Activated CD8-positive, alpha-beta memory T cell treated with anti-CD3 and anti-CD28 coated beads for 36 hours (primary cell): ENCODE results near the gene SNRPN. TPM values are rescaled to one million over a fixed set of nuclear protein-coding genes. Genes with fewer than 3 reads are reported as not detected.
"Not testable (repeated sequence)": the region's sequence is repeated elsewhere in the genome, so short reads cannot be mapped to it uniquely, and the experiment has no call there.

ENCODE experiments used
- CTCF ChIA-PET: fragments of 350-600 bp; sonication (Branson Sonifier 250); formaldehyde crosslinking; loops from one replicate; lab custom pipeline; 2021; ENCODE audit warnings: antibody characterized with exemption; lab: Charles Lee
- POLR2A ChIA-PET: fragments of 350-600 bp; sonication (Branson Sonifier 250); formaldehyde crosslinking; loops from one replicate; lab custom pipeline; 2021; ENCODE audit warnings: antibody characterized with exemption; lab: Charles Lee
- total RNA-seq, 2 experiments: library from RNA; stranded (reverse); gene quantifications; one replicate each; pipeline ENCODE4 v1.2.3, GENCODE V29; 2021

The SNRPN gene
- total RNA-seq, 2 experiments from 2014 or later, result 43.6 to 45.4 TPM

- ChIA-PET POLR2A (no interaction called here), CTCF (no interaction called here)
Observed at GRCh38 chr15:24962880-24963279, 8.1 kb downstream of the SNRPN start.

- POLR2A ChIA-PET, result no interaction called here
- CTCF ChIA-PET, result no interaction called here
Observed at GRCh38 chr15:24966364-24967103, 11.7 kb downstream of the SNRPN start.

- POLR2A ChIA-PET, result no interaction called here
Observed at GRCh38 chr15:24971052-24971451, 16.3 kb downstream of the SNRPN start.

GRCh38 chr15:24971772-24972171, 17.0 kb downstream of the SNRPN start:
- ChIA-PET CTCF (no interaction called here), POLR2A (no interaction called here)

More at GRCh38 chr15:24971052-24971451, 16.3 kb downstream of the SNRPN start:
- CTCF ChIA-PET, result no interaction called here

- POLR2A ChIA-PET, CTCF ChIA-PET: not testable (repeated sequence)
Observed at GRCh38 chr15:24972707-24973106, 17.9 kb downstream of the SNRPN start.

- POLR2A ChIA-PET, result no interaction called here
- CTCF ChIA-PET, result no interaction called here
Observed at GRCh38 chr15:24976932-24977331, 22.1 kb downstream of the SNRPN start.

GRCh38 chr15:24977686-24978085, 22.9 kb downstream of the SNRPN start:
- POLR2A ChIA-PET, result no interaction called here
- CTCF ChIA-PET, result no interaction called here

GRCh38 chr15:24985224-24985623, 30.4 kb downstream of the SNRPN start:
- ChIA-PET POLR2A (no interaction called here), CTCF (interaction anchor here (0.7 kb wide), 1 partner anchor 176 kb away, joined by 3 read pairs; no protein-coding TSS in a partner anchor)

- POLR2A ChIA-PET, result no interaction called here
- CTCF ChIA-PET, result no interaction called here
Observed at GRCh38 chr15:24986653-24987052, 31.9 kb downstream of the SNRPN start.

GRCh38 chr15:25019434-25019833, 64.6 kb downstream of the SNRPN start:
- CTCF ChIA-PET, result no interaction called here

GRCh38 chr15:25022233-25022632, 67.4 kb downstream of the SNRPN start:
- CTCF ChIA-PET, result no interaction called here
- POLR2A ChIA-PET, result no interaction called here

More at GRCh38 chr15:25019434-25019833, 64.6 kb downstream of the SNRPN start:
- POLR2A ChIA-PET, result no interaction called here

Other genes starting within 250 kb of the SNRPN start
- gene SNURF, start within 50 bp of the SNRPN start, total RNA-seq, result 10 to 100 TPM; 14.7 to 16.2 TPM